Omental fat pad (tissue), 4 donors: ENCODE data around the gene MLH1. TPM values are rescaled to one million over a fixed set of nuclear protein-coding genes. Genes with fewer than 3 reads are reported as not detected.

ENCODE experiments used
- ATAC-seq: fragments of 150-250 bp; one replicate; pipeline ENCODE4 v1.9.1; 2016; ENCODE audit warnings: mild to moderate bottlenecking, moderate library complexity; ENCODE audit not compliant: low FRiP score
- DNase-seq: peaks from one replicate; pipeline ENCODE4 v3.0.0-alpha.2; 2019; ENCODE audit warnings: low spot score
- total RNA-seq, 4 donors: library from RNA; depleted of rRNA; stranded (reverse); fragments of >200 nt; gene quantifications; one replicate each; pipeline ENCODE4 v1.1.0, GENCODE V29; 2016
- TF ChIP-seq, protein P1 (sequence below), 3 donors: fragments of 450-650 bp; IDR thresholded peaks; one replicate each; pipeline ENCODE4 v1.5.1; 2016 to 2017; ENCODE audit warnings: antibody characterized with exemption in 3 of 3, mild to moderate bottlenecking in 3 of 3, moderate library complexity in 2 of 3

Gene MLH1
- total RNA-seq, 4 donors from 2014 or later, result 23.2 to 30.3 (median 28.6) TPM

DNA sequence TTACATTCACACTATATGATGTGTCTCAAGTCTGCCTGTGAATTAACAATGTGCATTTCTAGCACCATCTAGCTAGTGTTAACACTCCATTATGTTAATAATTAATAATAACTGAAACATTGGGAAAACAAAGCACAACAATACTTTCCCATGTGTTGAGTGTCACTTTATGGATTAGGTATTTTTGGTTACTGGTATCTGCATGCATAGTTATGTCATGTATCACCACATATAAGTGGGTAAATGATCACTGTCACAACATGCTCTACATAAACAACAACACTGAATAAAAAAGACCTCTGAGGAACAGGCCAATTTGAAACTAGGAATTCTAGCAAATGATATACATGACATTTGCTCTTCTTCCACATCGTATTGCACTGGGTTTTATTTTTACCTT, 74.7 kb downstream of the MLH1 start:
- ATAC-seq (no peak), DNase-seq (no peak)
- TF ChIP-seq, protein P1, sequence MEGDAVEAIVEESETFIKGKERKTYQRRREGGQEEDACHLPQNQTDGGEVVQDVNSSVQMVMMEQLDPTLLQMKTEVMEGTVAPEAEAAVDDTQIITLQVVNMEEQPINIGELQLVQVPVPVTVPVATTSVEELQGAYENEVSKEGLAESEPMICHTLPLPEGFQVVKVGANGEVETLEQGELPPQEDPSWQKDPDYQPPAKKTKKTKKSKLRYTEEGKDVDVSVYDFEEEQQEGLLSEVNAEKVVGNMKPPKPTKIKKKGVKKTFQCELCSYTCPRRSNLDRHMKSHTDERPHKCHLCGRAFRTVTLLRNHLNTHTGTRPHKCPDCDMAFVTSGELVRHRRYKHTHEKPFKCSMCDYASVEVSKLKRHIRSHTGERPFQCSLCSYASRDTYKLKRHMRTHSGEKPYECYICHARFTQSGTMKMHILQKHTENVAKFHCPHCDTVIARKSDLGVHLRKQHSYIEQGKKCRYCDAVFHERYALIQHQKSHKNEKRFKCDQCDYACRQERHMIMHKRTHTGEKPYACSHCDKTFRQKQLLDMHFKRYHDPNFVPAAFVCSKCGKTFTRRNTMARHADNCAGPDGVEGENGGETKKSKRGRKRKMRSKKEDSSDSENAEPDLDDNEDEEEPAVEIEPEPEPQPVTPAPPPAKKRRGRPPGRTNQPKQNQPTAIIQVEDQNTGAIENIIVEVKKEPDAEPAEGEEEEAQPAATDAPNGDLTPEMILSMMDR (IDR thresholded peaks at IDR 0.05), result no peak

- ATAC-seq, result no peak
Measured at GRCh38 chr3:37071921-37072320, 78.6 kb downstream of the MLH1 start.

DNA sequence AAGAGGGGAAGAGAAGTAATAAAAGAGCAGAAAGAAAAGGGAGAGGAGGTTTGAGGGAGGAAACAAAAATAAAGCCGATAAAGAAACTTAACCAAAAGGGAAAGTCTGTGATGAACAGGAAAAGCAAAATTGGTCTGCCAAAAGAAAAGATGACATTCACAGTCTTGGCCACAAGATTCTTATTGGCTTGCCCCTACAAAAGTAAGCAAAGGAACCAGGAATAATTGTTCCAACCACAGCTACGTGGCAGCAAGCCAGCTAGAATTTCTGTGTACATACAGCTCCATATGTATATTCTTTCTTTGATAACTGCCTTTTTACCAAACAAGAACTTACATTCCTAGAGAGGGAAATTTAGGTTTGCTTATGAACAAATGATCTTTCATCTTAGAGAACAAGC, 79.6 kb downstream of the MLH1 start:
- DNase-seq (no peak), ATAC-seq (no peak)
- TF ChIP-seq, protein P1 (IDR thresholded peaks at IDR 0.05), result no peak

More at GRCh38 chr3:37071921-37072320, 78.6 kb downstream of the MLH1 start:
- no peak for DNase-seq
- TF ChIP-seq, protein P1 (IDR thresholded peaks at IDR 0.05), result no peak

- DNase-seq (no peak), ATAC-seq (no peak)
- TF ChIP-seq, protein P1 (IDR thresholded peaks at IDR 0.05), result no peak
Measured at GRCh38 chr3:37074178-37074577, 80.9 kb downstream of the MLH1 start.

DNA sequence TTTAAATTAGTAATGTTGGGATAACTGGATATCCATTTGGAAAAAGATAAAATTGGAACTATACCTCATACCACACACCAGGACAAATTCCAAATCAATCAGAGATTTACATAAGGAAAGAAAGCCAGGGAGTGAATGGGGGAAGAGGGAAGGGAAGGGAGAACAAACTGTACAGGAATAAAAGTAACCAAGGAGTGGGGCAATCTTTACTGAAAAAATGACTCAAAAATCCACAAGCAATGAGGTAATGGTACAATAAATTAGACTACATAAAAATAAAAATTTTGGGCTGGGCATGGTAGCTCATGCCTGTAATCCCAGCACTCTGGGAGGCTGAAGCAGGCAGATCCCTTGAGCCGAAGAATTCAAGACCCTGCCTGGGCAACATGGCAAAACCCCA, 82.6 kb downstream of the MLH1 start:
- TF ChIP-seq, protein P1 (IDR thresholded peaks at IDR 0.05), result no peak
- ATAC-seq, result no peak
- DNase-seq, result no peak

DNA sequence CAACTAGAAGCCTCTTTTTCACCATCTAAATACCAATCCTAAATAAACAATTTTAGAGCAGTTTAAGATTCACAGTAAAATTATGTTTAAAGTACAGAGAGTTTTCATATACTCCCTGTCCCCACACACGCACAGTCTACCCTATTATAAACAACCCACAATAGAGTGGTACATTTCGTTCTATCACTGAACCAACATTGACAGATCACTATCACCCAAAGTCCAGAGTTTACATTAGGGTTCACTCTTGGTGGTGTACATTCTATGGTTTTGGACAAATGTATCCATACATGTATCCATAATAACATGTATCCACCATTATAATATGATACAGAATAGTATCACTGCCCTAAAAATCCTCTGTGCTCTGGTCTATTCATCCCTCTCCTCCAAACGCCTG, 89.0 kb downstream of the MLH1 start:
- TF ChIP-seq, protein P1 (IDR thresholded peaks at IDR 0.05), result no peak
- no peak for DNase-seq
- no peak for ATAC-seq

DNA sequence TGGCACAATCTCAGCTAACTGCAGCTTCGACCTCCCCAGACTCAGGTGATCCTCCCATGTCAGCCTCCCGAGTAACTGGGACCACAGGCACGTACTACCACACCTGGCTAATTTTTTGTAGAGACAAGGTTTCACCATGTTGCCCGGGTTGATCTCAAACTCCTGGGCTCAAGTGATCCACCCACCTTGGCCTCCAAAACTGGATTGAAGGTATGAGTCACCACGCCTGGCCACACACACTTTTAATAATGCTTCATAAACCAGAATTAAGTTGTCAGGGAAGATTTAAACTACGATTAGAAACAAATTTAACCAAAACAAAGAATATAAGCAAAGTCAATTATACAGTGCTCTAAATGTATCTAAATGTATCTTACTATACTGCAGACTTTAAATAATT, 93.6 kb downstream of the MLH1 start:
- DNase-seq, result no peak
- no peak for ATAC-seq
- TF ChIP-seq, protein P1 (IDR thresholded peaks at IDR 0.05), result no peak
